GM19395 (cell line): Measurements from ENCODE around the gene LAS1L.
"Not testable (repeated sequence)": the region's sequence is repeated elsewhere in the genome, so short reads cannot be mapped to it uniquely, and the experiment has no call there.

ENCODE experiments used
- ATAC-seq: cut with Tn5 transposase; IDR thresholded peaks from one replicate; pipeline ENCODE4 v1.9.1; 2021; ENCODE audit warnings: mild to moderate bottlenecking, moderate library complexity; ENCODE audit not compliant: unreplicated experiment

The LAS1L gene

DNA sequence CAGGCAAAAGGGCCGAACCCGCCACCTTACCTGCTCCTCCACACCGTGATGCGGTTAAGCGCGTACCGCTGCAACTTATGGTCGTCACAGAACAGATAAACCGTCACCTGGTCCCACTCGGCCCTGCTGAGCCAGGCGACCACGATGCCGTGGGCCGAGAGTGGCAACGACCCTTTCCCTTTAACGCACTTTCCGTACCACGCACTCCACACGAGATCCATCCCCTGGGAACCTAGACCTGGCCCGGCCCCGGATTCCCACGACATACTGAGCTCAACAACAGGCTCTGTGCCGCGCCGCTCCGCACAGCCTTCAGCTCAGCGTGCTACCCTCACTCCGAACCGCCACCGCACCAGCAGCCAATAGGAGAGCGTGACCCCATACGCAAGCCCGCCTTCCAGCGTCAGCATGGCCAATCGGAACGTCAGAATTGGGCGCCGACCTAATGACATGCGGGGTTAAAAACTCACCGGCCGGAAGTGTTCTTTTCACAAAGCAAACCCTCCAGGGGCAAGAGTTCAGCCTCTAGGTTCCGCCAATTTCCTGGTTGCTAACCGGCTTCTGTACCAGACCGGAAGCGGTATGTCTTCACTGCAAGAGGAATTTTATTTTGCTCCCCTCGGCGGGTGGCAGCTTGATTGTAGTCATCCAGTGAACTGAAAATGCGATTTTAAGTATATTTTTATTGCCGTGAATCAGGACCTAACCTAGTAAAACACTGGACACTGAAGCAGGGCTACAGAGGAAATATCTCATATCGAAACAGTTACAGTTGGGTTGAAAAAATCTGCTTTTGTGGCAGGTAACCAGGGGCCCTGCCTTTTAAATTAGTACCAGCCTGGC lies at the start of gene LAS1L:
LAS1L (minus strand) TSS at position 338 of the 843 bp plus-strand sequence; CDS start at position 266, 72 bp downstream.
- peak; percentile 100 for ATAC-seq

DNA sequence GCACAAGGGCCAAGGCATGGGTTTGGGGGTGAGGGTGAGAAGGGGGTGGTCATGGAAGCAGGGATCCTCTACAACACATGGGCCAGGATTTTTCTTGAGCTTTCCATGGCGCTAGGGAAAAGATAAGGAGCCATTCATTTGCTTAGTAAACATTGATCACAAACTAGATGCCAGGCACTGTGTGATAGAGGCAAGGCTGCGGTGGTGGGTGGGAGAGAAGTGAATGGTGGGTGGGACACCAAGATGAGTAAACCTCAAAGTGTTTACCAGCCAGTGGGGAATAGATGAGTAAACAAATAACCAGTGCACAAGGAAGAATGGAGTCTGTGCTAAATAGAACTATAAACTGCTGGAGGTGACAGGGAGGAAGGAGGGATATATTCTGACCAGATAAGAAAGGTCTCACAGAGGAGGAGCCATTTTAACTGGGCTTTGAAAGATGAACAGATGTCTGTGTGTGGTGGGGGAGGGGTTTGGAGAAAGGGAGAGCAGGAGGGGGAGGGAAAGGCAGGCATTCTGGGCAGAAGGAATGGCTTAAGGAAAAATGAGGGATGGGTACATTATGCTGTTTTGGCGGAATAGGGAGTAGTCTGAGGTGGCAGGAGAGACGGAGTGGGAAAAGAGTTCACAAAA lies 48.0 kb upstream of the LAS1L start:
- peak; percentile 4 for ATAC-seq

DNA sequence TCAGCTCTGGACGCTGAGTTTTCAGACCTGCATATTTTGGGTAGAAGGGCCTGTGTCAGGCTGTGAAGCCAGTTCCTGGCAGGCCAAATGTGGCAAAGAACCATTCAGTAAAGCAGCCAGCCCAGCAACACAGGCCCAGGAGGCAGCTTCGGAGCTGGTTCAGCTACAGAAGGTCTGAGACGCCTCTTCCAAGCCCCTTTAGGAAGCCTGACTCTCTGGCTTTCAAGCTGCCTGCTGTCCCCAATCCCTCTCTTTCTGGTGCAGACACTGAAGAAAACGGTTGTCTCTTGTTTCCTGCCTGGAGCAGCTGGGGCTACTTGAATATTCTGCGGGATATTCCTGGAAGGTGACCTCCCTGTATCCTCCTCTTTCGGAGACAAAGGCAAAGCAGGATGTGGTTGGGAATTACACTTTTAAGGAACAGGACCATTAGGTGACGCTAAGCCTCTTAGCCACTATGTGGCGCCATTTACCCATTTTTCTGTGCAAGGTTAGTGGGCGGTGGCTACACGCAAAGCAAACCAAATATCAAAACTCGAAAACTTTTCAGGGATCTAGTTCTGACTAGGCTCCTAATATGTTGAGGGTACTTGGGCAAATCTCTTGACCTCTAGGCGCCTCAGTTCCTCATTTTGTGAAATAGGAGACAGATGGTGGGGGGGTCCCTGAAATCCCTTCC lies 47.2 kb upstream of the LAS1L start:
- ATAC-seq: peak; percentile 89

DNA sequence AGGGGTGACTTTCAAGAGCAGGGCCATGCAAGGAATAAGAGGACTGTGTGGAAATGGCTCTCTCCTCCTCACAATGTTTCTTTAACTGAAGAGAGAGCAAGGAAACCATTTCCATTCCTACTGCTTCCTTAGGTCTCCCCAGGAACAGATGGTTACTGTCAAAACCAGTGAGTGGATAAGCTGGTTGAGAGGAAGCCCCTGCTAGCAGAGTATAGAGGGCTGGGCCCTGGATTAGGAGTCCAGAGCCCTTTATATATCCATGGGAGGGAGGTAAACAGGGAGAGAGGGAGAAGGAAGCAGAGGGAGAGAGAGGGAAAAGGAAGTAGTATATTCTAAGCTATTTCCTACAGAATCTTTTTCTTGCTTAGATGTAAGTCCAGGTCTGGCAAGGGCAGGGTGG lies 43.8 kb upstream of the LAS1L start:
- ATAC-seq: no peak

DNA sequence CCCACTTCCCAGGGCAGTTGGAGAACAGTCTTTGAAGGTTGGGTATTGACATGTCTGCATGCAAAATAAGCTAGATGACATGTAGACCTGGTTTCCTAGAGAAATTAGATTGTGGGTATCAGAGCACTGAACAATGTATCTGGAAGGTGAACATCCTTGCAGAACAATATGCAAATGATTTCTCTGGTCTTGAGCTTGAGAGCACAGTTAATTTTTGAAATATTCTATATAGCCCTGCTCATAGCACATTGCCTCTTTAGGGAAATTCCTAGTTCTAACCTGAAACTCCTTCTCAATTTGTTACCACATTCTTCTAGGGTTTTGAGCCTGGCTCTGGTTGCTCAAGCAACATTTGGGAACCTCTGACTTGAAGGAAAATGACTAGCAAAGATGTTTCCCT lies 41.6 kb upstream of the LAS1L start:
- ATAC-seq: peak; percentile 49

DNA sequence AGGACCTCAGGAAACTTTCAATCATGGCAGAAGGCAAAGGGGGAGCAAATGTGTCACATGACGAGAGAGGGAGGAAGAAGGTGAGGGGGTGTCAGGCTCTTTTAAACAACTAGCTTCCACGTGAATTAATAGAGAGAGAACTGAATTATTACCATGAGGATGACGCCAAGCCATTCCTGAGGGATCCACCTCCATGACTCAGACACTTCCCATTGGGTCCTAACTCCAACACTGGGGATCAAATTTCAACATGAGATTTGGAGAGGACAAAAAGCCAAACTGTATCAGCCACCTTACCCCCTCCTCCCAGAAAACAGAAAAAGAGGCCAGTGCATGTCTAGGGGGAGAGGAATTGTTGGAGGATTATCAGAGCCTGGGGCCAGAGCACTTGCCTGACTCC lies 40.4 kb upstream of the LAS1L start:
- ATAC-seq: no peak

DNA sequence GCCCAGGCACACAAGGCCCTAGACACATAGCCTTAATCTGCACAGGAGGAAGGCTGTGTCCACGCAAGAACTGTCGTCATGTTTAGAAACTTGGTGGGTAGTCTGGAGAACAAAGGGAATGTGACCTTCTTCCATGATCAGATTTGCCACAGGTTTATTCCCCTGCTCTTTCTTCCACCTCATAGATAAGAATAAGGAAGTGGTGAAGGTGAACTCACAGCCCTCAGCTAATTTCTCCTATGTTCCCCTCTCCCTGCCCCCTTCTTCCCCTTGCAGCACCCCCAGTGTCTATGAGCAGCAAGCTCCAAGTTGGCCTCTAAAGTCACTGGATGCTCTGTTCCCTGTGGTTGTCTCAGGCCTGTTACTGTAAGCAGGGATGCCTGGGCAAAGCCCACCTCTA lies 39.8 kb upstream of the LAS1L start:
- ATAC-seq: no peak

DNA sequence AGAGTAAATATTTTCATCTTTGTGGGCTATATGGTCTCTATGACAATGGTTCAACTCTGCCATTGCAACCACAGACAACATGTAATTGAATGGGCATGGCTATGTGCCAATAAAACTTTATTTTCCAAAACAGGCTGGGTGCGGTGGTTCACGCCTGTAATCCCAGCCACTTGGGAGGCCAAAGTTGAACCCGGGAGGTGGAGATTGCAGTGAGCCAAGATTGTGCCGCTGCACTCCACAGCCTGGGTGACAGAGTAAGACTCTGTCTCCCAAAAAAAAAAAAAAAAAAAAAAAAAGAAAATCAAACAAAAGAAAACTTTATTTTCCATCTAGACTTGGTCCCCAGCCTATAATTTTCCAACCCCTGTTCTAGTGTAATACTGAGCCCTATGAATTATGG lies 38.4 kb upstream of the LAS1L start:
- ATAC-seq: no peak

DNA sequence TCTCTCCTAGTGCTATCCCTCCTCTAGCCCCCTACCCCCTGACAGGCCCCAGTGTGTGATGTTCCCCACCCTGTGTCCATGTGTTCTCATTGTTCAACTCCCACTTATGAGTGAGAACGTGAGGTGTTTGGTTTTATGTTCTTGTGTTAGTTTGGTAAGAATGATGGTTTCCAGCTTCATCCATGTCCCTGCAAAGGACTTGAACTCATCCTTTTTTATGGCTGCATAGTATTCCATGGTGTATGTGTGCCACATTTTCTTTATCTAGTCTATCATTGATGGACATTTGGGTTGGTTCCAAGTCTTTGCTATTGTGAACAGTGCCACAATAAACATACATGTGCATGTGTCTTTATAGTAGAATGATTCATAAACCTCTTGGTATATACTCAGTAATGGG lies 28.3 kb upstream of the LAS1L start:
- not testable (repeated sequence) for ATAC-seq

DNA sequence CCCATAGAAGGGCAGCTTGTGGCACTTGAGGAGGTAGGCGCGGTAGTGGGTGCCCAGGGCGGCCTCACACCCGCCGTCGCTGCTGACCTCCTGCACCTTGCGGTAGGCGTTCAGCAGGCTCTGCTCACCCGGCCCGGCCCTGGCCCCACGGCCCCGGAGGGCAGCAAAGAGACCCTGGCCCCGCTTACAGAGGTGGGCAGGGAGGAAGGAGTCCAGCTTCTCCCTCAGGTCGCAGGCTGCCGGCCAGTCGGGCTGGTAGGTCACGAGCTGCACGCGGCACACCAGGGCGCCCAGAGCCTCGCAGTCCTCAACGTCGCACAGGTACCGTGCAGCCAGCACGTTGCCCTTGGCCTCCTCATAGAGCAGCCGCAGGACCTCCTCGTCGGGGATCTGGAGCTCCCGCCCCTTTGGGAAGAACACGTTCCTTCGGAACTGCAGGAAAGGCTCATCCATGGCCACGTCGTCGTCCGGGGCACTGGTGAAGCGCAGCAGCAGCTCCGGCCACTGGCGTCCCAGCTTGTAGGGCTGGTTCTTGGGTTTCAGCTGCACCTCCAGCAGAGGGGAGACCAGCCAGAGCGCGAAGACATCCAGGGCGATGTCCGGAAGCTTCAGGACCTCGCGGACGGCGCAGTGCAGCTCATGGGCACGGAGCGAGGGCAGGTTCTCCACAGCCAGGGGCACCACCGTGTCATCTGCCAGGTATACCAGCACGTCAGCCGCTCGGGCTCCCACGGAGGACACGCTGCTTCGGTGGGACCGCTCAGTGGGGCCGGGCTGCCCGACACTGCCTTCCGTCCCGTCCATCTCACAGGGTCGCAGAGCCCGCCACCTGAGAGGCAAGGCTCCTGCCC lies 17.1 kb upstream of the LAS1L start:
- ATAC-seq: no peak

DNA sequence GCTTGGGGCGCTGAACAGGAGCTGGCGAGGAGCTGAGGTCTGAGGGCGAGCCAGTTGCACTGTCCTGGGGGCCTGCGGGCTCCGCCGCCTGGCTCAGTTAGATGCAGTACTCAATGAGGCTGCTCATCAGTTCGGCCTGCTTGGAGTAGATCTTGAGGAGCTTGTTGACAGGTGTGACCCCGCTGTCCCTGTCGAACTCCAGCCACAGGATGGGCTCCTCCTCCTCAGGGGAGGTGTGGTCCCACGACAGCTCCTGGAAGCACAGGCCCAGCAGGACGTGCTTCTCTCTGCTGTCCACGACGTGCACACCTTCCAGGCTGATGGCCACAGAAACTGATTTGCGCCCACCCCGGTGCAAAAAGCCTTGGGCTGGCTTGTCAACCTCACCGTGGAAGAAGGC lies 16.5 kb upstream of the LAS1L start:
- ATAC-seq: no peak

DNA sequence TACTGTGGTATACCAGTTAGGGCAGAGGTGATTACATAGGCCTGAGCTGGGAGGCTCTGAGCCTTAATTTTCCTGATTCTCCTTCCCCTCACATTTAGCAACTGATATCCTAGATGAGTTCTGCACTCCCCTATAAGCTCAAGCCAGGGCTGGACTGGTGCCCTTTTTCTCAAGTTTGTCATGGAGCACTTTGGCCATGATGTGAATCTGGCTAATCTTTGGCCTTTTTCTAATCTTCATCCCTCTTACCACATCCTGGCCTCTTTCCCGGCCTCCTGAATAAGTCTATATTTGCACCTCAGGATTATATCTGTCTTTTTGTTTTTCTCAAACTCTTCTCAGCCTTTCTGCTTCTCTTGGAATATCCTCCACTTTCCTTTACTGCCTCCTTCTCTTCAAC lies 10.9 kb upstream of the LAS1L start:
- ATAC-seq: no peak

DNA sequence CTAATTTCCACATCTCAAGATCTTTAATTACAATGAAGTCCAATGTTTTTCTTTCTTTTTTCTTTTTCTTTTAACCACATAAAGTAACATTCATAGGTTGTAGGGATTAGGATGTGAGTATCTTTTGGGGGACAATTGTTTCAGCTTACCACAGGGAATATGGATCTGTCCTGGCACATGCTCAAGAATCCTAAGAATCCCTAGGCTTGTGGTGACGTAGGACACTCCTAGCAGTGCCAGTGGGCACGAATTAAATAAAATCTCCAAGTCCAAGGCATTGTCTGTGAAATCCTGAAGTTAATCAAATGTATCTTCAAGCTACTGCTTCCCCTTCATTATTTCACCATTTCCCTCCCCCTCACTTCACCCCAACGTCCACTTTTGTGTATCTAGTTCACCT lies 2.6 kb upstream of the LAS1L start:
- no peak for ATAC-seq

DNA sequence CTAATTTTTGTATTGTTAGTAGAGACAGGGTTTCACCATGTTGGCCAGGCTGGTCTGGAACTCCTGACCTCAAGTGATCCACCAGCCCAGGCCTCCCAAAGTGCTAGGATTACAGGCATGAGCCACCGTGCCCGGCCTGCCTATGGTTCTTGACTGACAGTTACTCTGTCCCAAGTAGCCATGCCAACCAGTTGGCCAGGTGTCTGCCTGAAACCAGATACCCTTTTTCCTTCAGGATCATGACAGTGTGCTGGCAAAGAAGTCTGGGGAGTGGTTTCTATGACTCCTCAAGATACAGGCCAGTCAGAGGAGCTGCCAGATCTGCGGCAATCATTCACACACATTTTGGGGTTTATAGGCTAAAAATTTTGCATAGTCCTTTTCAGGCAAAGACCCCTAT lies 1.7 kb upstream of the LAS1L start:
- ATAC-seq: no peak

DNA sequence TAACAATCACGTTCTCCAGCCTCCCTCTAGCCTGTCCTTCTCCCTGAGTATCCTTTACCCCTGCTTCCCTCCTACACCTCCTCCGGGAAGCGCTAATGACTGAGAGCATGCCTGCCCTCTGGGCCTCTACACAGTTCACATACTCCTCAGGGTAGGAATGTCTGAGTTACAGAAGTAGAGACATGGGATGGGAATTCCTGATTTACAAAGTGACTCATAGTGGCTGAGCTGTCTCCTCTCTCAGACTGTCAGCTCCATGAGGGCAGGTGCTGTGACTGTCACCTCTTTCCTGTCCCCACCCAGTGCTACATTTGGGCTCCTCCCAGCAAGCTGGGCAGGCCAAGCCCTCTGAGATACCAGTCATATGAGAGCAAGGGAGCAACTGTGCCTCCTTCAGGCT lies 2.6 kb downstream of the LAS1L start:
- no peak for ATAC-seq

DNA sequence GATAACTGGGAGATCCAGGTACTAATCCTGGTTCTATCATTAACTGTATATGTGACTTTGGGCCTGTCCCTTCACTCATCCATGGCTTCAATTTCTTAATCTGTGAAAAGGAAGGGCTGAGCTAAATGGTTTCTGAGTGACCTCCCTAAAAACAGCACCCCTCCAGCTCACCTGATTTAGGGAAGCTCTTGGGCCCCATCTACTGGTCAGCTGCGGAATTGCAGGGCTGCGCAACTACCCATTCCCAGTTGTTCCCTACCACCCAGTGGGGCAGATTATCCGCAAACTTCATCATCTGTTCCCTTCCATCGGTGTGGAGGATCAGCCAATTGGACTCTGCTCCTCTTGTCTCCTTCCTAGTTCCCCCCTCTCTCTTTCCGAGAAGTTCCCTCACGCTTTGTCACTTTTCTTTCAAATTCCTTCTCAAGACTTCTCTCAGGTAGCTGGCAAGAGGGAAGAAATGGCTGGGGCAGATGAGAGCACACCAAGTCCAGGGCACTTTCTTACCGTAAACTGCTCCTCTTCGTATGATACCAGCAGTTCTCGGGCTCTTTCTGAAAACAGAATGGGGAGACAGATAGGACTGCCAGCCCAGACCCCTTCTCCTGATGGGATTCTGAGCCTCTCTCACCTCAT lies 5.8 kb downstream of the LAS1L start:
- ATAC-seq: peak; percentile 85

DNA sequence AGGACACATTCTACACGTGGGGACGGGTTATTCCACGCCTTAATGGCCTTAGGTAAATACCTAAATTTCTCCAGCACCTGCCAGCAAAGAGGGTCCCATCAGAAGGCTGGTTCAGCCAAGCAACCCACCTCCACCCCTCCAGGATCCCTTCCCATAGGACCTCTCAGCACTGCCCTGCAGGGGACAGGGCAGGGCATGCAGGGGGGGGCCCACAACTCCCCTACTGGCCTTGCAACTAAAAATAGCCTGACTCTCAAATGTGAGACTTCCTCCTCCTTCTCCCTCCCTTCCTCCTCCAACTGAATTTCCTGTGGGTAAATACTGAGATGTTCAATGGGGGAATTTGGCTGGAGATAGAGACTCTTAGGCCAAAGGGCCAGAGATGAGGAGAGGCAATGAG lies 6.3 kb downstream of the LAS1L start:
- ATAC-seq: peak; percentile 7

DNA sequence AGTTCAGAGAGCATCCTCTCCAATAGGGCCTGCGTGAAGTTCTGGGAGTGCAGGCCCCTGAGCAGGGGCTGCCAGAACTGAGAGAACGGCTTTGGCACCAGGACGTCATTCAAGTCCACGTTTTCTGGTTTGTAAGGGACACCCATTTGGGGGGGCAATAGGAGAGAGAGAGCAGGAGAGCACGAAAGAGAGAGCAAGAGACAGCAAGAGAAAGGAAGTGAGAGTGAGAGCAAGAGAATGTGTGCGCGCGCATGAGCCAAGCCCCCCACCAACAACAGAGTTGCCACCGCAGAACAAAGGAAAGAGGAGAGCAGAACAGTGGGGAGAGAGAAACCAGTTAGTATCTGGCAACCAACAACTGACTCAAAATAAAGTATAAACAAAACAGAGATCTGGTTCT lies 10.4 kb downstream of the LAS1L start:
- ATAC-seq: no peak

DNA sequence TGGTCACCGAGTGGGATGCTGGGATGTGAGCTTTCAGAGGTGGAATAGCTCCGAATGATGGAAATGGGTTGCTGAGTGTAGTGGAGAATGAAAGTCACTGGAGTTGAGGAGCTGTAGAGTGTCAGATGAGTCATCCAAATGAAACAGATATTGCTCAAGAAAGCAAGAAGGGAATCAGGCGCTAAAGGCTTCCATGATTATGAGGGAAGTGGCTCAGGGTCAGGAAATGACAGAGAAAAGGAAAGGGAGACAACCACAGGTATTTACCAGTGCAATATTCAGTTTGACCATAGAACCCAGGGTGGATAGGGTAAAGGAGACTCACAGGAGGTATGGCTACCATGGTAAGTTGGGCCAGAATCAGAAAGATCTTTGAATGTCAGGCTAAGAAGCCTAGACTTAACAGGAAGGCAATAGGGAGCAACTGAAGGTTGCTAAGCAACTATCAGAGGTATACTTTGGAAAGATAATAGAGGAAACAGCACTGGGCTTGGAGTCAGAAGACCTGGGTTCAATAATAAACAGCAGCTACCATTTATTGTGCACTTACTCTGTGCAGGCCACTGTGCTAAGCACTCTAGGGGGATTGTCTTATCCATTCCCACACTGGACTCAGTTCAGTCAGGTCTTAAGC lies 11.7 kb downstream of the LAS1L start:
- no peak for ATAC-seq

DNA sequence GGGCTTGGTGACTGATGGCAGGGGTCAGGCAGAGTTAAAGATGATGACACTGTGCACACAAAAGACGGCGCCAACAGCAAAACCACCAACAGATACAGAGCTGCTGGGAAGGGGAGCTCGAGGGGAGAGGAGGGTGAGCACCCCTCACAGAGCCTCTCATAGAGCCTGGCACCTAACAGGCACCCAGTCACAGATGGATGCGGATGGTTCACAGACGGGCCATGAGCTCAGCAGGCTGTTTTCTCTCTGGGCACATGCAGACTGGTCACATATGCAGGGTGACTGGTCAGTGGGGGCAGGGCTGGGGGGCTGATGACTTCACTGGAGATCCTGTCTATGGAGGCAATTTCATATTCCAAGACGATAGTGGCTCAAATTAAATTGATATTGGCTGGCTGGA lies 15.1 kb downstream of the LAS1L start:
- not testable (repeated sequence) for ATAC-seq
